CD4-positive, alpha-beta T cell treated with Interleukin-15 for 4 hours (primary cell): ENCODE data around the gene KCNJ4.
"Not testable (repeated sequence)": the region's sequence is repeated elsewhere in the genome, so short reads cannot be mapped to it uniquely, and the experiment has no call there.

ENCODE experiments used
- DNase-seq: peaks from one replicate; pipeline ENCODE4 v3.0.0-alpha.2; 2020; ENCODE audit warnings: low spot score

KCNJ4 gene

GRCh38 chr22:38412435-38413084 lies 42.4 kb downstream of the KCNJ4 start:
- DNase-seq: no peak

- no peak for DNase-seq
Measured at GRCh38 chr22:38411016-38411415, 44.0 kb downstream of the KCNJ4 start.

GRCh38 chr22:38409916-38410315 lies 45.1 kb downstream of the KCNJ4 start:
- DNase-seq: not testable (repeated sequence)

- no peak for DNase-seq
Measured at GRCh38 chr22:38406617-38407016, 48.4 kb downstream of the KCNJ4 start.

- no peak for DNase-seq
Measured at GRCh38 chr22:38404419-38404818, 50.6 kb downstream of the KCNJ4 start.

GRCh38 chr22:38403812-38404211 lies 51.2 kb downstream of the KCNJ4 start:
- DNase-seq: no peak

GRCh38 chr22:38402204-38402603 lies 52.8 kb downstream of the KCNJ4 start:
- no peak for DNase-seq

GRCh38 chr22:38401336-38402084 lies 53.5 kb downstream of the KCNJ4 start:
- DNase-seq: no peak

GRCh38 chr22:38400256-38400655 lies 54.7 kb downstream of the KCNJ4 start:
- DNase-seq: not testable (repeated sequence)

GRCh38 chr22:38398609-38399461 lies 56.2 kb downstream of the KCNJ4 start:
- DNase-seq: peak; percentile 84

GRCh38 chr22:38398181-38398608 lies 56.8 kb downstream of the KCNJ4 start:
- DNase-seq: not testable (repeated sequence)

- no peak for DNase-seq
Measured at GRCh38 chr22:38397189-38398085, 57.6 kb downstream of the KCNJ4 start.

GRCh38 chr22:38396440-38397069 lies 58.4 kb downstream of the KCNJ4 start:
- not testable (repeated sequence) for DNase-seq

GRCh38 chr22:38395944-38396343 lies 59.1 kb downstream of the KCNJ4 start:
- not testable (repeated sequence) for DNase-seq

GRCh38 chr22:38394929-38395624 lies 59.9 kb downstream of the KCNJ4 start:
- not testable (repeated sequence) for DNase-seq

- DNase-seq: not testable (repeated sequence)
Measured at GRCh38 chr22:38389428-38389818, 65.6 kb downstream of the KCNJ4 start.

GRCh38 chr22:38388506-38389427 lies 66.2 kb downstream of the KCNJ4 start:
- not testable (repeated sequence) for DNase-seq

GRCh38 chr22:38386918-38387317 lies 68.1 kb downstream of the KCNJ4 start:
- not testable (repeated sequence) for DNase-seq

- no peak for DNase-seq
Measured at GRCh38 chr22:38383417-38383816, 71.6 kb downstream of the KCNJ4 start.
